GM19239 (cell line): Measurements from ENCODE around the gene PLCL2.

Source experiments
- DNase-seq: peaks from one replicate; pipeline ENCODE4 v3.0.0; 2011; ENCODE audit warnings: low spot score; ENCODE audit not compliant: insufficient read length
- FAIRE-seq: peaks from 2 replicates; lab custom pipeline; 2011; peaks lifted over from hg19 to GRCh38; lab: Jason Lieb, UNC

The PLCL2 gene

GRCh38 chr3:16864610-16865313 is 20.0 kb upstream of the PLCL2 start:
- DNase-seq (no peak), FAIRE-seq (no peak)

DNA sequence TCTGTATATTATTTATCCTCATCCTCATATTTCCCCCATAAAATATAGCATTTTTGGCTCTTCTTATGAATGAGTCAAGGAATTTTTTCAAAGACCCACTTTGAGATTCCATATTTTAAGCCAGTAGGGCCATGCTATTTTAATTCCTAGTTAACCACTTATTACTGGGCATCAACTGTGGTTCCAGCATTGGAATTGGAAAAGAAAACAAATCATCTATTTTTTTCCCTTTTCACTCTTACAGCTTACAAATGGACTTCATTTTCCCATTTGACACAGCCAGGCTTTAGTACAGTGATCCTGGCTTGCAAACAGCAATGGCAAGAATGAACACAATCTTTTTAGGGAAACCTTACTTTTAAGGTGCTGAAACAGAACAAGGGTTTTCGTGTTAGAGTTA is 19.4 kb upstream of the PLCL2 start:
- DNase-seq (no peak), FAIRE-seq (no peak)

GRCh38 chr3:16866571-16866970 is 18.2 kb upstream of the PLCL2 start:
- DNase-seq: no peak

GRCh38 chr3:16868513-16868912 is 16.2 kb upstream of the PLCL2 start:
- DNase-seq (no peak), FAIRE-seq (no peak)

More at GRCh38 chr3:16866571-16866970, 18.2 kb upstream of the PLCL2 start:
- FAIRE-seq: no peak

DNA sequence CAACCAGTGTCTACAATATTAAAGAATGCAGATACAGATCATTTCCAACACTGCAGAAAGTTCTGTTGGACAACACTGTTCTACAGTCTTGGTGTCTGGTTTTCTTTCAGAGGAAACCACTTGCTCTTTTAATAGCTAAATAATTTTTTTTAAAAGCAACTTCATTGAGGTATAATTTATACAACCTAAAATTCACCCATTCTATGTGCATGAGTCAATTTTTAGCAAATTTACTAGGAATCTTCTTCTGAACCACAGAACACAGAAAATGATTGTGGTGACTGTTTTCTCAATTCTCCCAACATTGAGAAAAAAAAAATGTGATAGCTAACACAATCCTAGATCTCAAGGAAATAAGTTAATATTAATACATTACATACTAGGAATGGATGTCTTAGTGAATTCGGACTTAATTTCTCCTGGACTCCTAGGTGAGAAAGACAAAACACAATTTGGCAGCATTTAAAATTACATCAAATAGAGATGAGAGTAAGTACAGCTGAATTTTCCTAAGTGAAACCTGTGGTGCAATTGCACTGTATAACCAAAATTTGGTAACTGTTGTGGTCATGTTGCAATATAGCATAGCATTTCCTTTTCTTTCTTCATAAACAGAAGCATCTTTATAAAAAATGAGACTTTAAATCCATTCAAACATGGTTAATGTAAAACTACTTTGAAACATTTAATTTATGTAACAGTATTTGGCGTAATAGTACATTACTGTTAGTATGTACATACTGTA is 15.3 kb upstream of the PLCL2 start:
- DNase-seq (no peak), FAIRE-seq (no peak)

DNA sequence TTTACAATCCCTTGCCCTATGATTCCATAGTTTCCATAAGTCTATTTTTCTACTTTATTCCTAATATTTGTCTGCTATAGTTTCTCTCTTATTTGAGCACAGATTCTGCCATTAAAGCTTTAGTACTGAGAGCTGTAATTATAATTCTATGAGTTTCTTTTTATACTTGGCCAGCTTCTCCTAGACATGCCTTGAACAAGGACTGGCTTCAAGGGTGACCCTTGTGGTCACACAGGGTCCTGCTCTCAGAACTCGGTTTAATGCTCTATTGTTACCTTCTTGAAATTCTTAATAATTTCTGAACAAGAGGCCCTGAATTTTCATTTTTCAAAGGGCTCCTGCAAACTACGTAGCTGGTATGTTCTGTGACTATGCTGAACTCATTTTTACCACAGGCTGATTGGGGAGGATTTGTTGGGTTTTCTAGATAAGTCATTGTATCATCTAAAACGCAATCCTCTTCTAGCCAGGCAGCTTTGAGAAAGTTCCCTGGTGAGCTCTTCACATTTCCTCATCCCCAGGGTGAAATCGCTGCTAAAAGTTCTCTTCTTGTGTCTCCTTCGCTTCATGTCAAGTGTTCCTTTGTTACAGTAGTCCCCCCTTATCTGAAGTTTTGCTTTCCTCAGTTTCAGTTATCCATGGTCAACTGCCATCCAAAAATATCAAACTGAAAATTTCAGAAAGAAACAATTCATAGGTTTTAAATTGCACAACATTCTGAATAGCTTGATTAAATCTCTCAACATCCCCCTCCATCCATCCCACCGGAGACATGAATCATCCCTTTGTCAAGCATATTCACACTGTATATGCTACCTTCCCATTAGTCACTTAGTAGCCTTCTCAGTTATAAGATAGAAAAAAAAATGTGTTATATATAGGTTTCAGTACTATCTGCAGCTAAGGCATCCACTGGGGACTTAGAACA is 12.6 kb upstream of the PLCL2 start:
- FAIRE-seq: no peak
- no peak for DNase-seq

DNA sequence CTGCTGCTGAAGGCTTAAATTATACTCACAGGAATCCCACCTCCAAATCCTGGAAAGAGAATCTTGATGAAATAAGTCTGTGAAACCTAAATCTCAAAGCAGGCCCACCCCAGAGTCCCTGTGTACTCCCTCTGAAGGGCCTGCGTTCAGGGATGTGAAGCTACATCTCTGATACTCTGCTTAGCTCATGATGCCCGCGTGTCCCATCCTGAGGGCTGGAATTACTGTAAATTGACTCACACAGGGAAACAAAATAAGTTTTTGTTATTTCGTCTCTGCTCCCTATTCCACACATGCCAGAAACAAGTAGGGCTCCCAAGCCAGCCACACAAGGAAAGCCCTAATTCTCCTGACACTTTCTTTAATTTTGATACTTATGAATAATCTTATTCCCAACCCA is 10.9 kb upstream of the PLCL2 start:
- FAIRE-seq (no peak), DNase-seq (no peak)

- no peak for FAIRE-seq
- no peak for DNase-seq
Observed at GRCh38 chr3:16875876-16876550, 8.7 kb upstream of the PLCL2 start.

GRCh38 chr3:16877505-16877904 is 7.2 kb upstream of the PLCL2 start:
- FAIRE-seq (no peak), DNase-seq (no peak)

GRCh38 chr3:16877911-16878310 is 6.8 kb upstream of the PLCL2 start:
- no peak for DNase-seq
- FAIRE-seq: no peak

- FAIRE-seq (no peak), DNase-seq (no peak)
Observed at GRCh38 chr3:16881896-16882630, 2.7 kb upstream of the PLCL2 start.

DNA sequence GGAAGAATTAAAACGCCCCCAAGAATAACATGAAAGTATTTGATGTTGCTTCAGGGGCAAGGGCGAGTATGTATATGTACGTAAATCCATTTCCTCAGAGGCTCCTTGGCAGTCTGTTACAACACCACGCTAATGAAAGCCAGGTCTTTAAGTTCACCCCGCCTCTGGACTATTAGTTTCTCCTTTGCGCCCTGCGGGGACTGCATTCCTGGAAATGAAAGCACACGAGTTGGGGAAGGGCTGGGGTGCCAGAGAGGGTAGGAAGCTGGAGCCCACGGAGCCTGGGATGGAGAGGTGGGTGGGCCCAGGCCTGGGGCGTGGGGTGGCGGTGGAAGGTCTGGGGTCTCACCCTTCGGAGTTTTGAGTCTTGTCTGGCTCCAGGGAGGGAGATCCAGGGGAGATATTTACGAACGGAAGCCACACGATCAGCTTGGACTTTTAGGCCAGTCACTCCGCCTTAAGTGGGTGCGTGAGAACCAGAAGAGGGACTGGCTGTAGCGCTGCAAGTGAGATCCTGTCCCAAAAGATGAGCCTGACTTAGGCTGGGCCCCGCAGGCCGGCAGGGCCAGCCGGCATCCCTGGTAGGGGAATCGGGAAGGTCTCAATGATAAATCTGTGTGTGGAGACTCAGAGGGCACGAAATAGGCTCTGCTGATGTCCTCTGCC is 1.6 kb upstream of the PLCL2 start:
- DNase-seq (no peak), FAIRE-seq (no peak)

DNA sequence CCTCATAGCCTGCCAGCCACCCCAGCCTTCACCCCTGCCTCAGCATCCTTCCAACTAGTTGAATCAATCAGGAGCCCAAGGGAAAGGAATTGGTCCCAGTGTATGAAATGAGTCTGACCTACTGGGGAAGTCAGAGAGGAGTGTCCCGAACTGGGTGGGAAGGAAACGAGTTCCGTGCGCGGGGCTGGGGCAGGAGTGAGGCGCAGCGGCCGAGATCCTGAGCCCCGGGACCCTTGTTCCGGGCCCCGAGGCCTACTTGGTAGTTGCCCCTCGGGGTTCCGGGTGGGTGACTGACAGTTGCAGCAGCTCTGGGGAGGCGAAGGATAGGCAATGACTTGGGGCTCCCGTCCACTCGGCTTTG is 1.1 kb upstream of the PLCL2 start:
- no peak for DNase-seq
- FAIRE-seq: no peak

DNA sequence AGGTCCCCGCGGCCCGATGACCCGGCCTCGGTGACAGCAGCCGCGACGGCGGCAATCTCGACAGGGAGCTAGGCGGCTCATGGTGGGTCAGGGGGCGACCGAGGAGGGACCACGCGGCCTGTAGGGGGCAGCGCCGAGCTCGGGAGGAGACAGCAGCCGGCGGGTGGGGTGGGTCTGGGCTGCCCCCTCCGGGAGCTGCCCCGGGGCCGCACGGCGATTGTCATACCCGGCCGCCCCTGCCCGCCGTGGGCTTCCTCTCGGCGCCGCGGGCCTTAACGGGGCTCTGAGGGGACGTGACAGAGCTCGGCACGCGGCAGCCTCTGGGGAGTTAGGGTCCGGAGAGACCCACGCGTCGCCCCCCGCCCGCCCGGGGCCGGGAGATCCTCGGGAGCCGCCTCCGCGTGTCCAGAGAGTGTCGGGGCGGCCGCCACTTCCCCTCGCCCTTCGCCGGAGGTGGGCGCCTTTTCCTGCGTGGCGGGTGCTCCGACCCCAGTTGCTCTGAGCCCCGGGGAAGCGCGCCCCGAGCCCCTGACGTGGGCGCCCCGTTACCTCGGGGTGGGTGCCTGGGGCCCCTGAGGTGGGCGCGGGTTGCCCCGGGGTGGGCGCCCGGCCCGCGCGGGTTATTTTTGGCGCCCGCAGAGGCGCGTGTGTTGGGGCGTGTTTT is 539 bp upstream of the PLCL2 start:
- FAIRE-seq: no peak
- DNase-seq: peak; percentile 85

GRCh38 chr3:16885593-16886302 is 993 bp downstream of the PLCL2 start:
- FAIRE-seq (no peak), DNase-seq (no peak)

- DNase-seq: no peak
- FAIRE-seq: no peak
Observed at GRCh38 chr3:16886303-16886683, 1.5 kb downstream of the PLCL2 start.

DNA sequence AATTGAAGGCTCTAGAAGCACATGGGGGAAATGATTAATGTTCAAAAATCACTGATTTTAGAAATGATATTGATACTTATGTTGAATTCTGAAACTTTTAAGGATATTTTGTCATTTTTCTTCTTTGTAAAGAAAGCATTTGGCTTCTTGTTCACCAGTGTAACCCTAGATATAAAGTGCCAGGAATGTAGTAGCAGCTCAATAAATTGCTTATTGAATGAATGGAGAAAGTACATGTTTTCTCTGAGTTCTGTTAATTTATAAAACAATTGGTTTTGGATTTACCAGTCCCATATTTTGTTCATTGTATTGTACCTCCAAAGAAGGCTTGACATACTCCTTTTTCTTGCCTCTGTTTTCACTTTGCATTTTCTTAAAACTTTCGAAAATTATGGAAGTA is 2.4 kb downstream of the PLCL2 start:
- FAIRE-seq: peak; percentile 8
- no peak for DNase-seq

GRCh38 chr3:16888356-16888755 is 3.6 kb downstream of the PLCL2 start:
- FAIRE-seq (peak; percentile 88), DNase-seq (no peak)
